ENCODE data around the gene KCTD17. TPM values are rescaled to one million over a fixed set of nuclear protein-coding genes. Genes with fewer than 3 reads are reported as not detected.

The KCTD17 gene
- total RNA-seq, 1 experiment from 2014 or later, result 32.7 TPM

GRCh38 chr22:37088108-37088605 lies 36.6 kb downstream of the KCTD17 start:
- CTCF ChIA-PET, result no interaction called here
- BruUV-seq (replicated peaks), result no TSS peak
- in situ Hi-C loops (cut with HindIII; ENCODE audit: low pct_unique_long_range_greater_than_20kb, low sequenced_read_pairs), result no loop called here

GRCh38 chr22:37088750-37089408 lies 37.3 kb downstream of the KCTD17 start:
- DNase-seq (ENCODE audit: low read depth, low spot score) (no peak), ATAC-seq (no peak)
- ChIA-PET CTCF (interaction anchor here (0.6 kb wide), 1 partner anchor 328 kb away, joined by 6 read pairs; no protein-coding TSS in a partner anchor), POLR2A (interaction anchor here (0.6 kb wide), 2 partner anchors 378 to 544 kb away, joined by 3 to 7 read pairs; no protein-coding TSS in a partner anchor)
- no peak overlapping the region for H3K4me3 ChIP-seq (ENCODE audit: low read depth in 2 of 2, low read length in 2 of 2)
- H3K27me3 ChIP-seq (ENCODE audit: control insufficient read depth, insufficient read depth, low read length), result no peaks in the 10 kb centered on the region
- no peaks in the 10 kb centered on the region for H3K36me3 ChIP-seq (ENCODE audit: control insufficient read depth, insufficient read depth, low read length)
- no TSS peak for BruUV-seq (replicated peaks)
- H3K9me3 ChIP-seq (ENCODE audit: control insufficient read depth, insufficient read depth, low read depth, low read length), result no peaks in the 10 kb centered on the region
- no peak overlapping the region for H3K27ac ChIP-seq (ENCODE audit: low read length)
- in situ Hi-C loops (cut with HindIII; ENCODE audit: low pct_unique_long_range_greater_than_20kb, low sequenced_read_pairs) (no loop called here), intact Hi-C loops (cut with micrococcal nuclease; ENCODE audit: unreplicated experiment) (no loop called here)
- no peak for TF ChIP-seq REST (IDR thresholded peaks at IDR 0.05; ENCODE audit: insufficient read depth in 1 of 2, low read depth in 2 of 2, low read length in 1 of 2)
- no peak for TF ChIP-seq POLR2AphosphoS5 (IDR thresholded peaks at IDR 0.05; ENCODE audit: low read depth, low read length)
- no peak for TF ChIP-seq TCF7L2 (IDR thresholded peaks at IDR 0.05; ENCODE audit: low read depth, low read length)
- TF ChIP-seq SIN3A (IDR thresholded peaks at IDR 0.05; ENCODE audit: borderline replicate concordance, insufficient read depth, low read depth, low read length), result no peak
- TF ChIP-seq CTCF (IDR thresholded peaks at IDR 0.05), result no peak
- no peaks in the 10 kb centered on the region for H3K4me1 ChIP-seq (ENCODE audit: control insufficient read depth, insufficient read depth, low read length)

More at GRCh38 chr22:37088108-37088605, 36.6 kb downstream of the KCTD17 start:
- TF ChIP-seq CTCF (IDR thresholded peaks at IDR 0.05) (no peak), SIN3A (IDR thresholded peaks at IDR 0.05; ENCODE audit: borderline replicate concordance, insufficient read depth, low read depth, low read length) (no peak), TCF7L2 (IDR thresholded peaks at IDR 0.05; ENCODE audit: low read depth, low read length) (no peak), POLR2AphosphoS5 (IDR thresholded peaks at IDR 0.05; ENCODE audit: low read depth, low read length) (no peak), REST (IDR thresholded peaks at IDR 0.05; ENCODE audit: insufficient read depth in 1 of 2, low read depth in 2 of 2, low read length in 1 of 2) (no peak)
- Histone ChIP-seq H3K9me3 (ENCODE audit: control insufficient read depth, insufficient read depth, low read depth, low read length) (no peaks in the 10 kb centered on the region), H3K36me3 (ENCODE audit: control insufficient read depth, insufficient read depth, low read length) (no peaks in the 10 kb centered on the region), H3K4me1 (ENCODE audit: control insufficient read depth, insufficient read depth, low read length) (no peaks in the 10 kb centered on the region), H3K4me3 (ENCODE audit: low read depth in 2 of 2, low read length in 2 of 2) (no peak overlapping the region), H3K27me3 (ENCODE audit: control insufficient read depth, insufficient read depth, low read length) (no peaks in the 10 kb centered on the region), H3K27ac (ENCODE audit: low read length) (no peak overlapping the region)
- no peak for DNase-seq (ENCODE audit: low read depth, low spot score)
- intact Hi-C loops (cut with micrococcal nuclease; ENCODE audit: unreplicated experiment), result no loop called here
- POLR2A ChIA-PET, result no interaction called here
- no peak for ATAC-seq

Measured in Panc1 (cell line).